Activated T-cell treated with anti-CD3 and anti-CD28 coated beads for 24 hours (primary cell): ENCODE measurements around the gene YBEY.
"Not testable (repeated sequence)": the region's sequence is repeated elsewhere in the genome, so short reads cannot be mapped to it uniquely, and the experiment has no call there.

Experiments used
- DNase-seq: peaks from one replicate; pipeline ENCODE4 v3.0.0-alpha.2; 2020; ENCODE audit warnings: low read depth

Gene YBEY

GRCh38 chr21:46304955-46305354 is 18.8 kb downstream of the YBEY start:
- DNase-seq: no peak

GRCh38 chr21:46307625-46308024 is 21.5 kb downstream of the YBEY start:
- DNase-seq: no peak

- no peak for DNase-seq
These were observed 22.3 kb downstream of the YBEY start for GRCh38 chr21:46308431-46308830.

- DNase-seq: not testable (repeated sequence)
These were observed 24.1 kb downstream of the YBEY start for GRCh38 chr21:46310260-46310659.

GRCh38 chr21:46311568-46311967 is 25.4 kb downstream of the YBEY start:
- DNase-seq: no peak

- no peak for DNase-seq
These were observed 26.8 kb downstream of the YBEY start for GRCh38 chr21:46312949-46313348.

GRCh38 chr21:46314441-46315020 is 28.4 kb downstream of the YBEY start:
- no peak for DNase-seq

GRCh38 chr21:46316708-46317324 is 30.7 kb downstream of the YBEY start:
- no peak for DNase-seq

- no peak for DNase-seq
These were observed 31.7 kb downstream of the YBEY start for GRCh38 chr21:46317710-46318463.

GRCh38 chr21:46318464-46318845 is 32.3 kb downstream of the YBEY start:
- DNase-seq: no peak

GRCh38 chr21:46319186-46319585 is 33.0 kb downstream of the YBEY start:
- DNase-seq: no peak

- no peak for DNase-seq
These were observed 34.2 kb downstream of the YBEY start for GRCh38 chr21:46320331-46320801.

GRCh38 chr21:46322351-46323226 is 36.4 kb downstream of the YBEY start:
- no peak for DNase-seq

GRCh38 chr21:46323227-46323709 is 37.1 kb downstream of the YBEY start:
- no peak for DNase-seq

- DNase-seq: peak; percentile 96
These were observed 37.7 kb downstream of the YBEY start, which contains the start of the genes C21orf58 and PCNT for GRCh38 chr21:46323710-46324389. Gene C21orf58, minus strand, starts transcription at chr21:46323870. Its CDS starts 1,132 bp downstream, at chr21:46322738. Gene PCNT, plus strand, starts transcription at chr21:46324156. Its CDS starts 73 bp downstream, at chr21:46324229.

GRCh38 chr21:46324390-46325072 is 38.4 kb downstream of the YBEY start:
- peak; percentile 79 for DNase-seq

- DNase-seq: peak; percentile 20
These were observed 39.2 kb downstream of the YBEY start for GRCh38 chr21:46325073-46325912.

GRCh38 chr21:46326110-46326703 is 40.1 kb downstream of the YBEY start:
- DNase-seq: no peak

GRCh38 chr21:46327711-46328110 is 41.6 kb downstream of the YBEY start:
- no peak for DNase-seq
